NCI-H187 treated with DMSO at 0.1 percent for 48 hours (cell line): ENCODE measurements around the gene TANGO2.

Source experiments
- DNase-seq: peaks from one replicate; lab custom pipeline; 2025; lab: John Stamatoyannopoulos, UW

TANGO2 gene

DNA sequence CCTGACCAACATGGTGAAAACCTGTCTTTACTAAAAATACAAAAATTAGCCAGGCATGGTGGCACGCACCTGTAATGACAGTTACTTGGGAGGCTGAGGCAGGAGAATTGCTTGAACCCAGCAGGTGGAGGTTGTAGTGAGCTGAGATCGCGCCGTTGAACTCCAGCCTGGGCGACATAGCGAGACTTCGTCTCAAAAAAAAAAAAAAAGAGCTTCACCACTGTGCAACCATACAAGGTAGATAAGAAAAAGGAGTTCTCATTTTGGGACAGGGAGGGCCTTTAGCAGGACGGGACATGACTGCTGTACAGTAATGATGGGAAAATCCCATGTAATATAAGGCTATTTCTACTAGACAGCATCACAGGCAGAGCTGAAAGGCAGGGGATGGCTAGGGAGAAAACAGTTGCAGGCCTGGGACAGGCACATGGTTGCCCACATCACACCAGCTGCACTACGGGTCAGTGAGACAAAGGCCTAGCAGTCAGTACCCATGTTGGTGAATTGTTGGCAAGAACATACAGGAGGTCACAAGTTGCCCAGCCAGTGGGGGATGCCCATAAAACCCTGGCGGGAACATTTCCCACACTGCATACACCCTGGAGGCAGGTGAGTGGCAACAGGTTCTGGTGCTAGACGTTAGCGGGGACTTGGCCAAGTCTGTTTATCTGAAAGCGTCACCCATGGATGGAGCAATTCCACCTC lies 5.4 kb downstream of the TANGO2 start:
- no peak for DNase-seq

GRCh38 chr22:20026996-20027601 lies 6.2 kb downstream of the TANGO2 start:
- no peak for DNase-seq

DNA sequence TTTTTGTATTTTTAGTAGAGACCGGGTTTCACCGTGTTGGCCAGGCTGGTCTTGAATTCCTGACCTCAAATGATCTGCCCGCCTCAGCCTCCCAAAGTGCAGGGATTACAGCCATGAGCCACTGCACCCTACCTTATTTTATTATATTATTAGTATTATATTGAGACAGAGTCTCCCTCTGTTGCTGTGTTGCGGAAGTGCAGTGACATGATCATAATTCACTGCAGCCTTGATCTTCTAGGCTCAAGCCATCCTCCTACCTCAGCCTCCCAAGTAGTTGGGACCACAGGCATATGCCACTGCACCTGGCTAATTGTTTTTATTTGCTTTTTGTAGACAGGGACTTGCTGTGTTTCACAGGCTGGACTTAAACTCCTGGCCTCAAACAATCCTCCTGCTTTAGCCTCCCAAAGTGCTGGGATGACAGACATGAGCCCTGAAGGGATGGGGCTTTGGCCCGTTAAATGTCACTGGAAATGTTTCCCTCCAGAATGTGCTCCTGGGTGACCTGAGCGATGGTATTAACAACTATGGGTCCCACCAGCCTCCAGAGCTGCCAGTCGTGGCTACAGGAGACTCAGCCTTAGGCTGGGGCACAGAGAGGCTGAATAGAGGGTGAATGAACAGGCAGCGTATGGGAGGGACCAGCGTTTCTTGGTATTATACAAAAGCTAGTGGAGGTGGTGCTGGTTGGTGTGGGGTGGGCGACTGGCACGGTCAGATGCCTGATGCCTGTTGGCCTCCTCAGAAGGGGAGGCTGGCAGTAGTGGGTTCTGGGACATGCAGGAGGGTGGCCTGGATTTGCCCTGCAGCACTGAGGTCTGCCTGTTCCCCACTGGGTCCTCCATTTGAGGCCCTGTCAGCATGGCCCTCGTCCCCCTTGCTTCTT lies 7.3 kb downstream of the TANGO2 start:
- DNase-seq, result no peak

DNA sequence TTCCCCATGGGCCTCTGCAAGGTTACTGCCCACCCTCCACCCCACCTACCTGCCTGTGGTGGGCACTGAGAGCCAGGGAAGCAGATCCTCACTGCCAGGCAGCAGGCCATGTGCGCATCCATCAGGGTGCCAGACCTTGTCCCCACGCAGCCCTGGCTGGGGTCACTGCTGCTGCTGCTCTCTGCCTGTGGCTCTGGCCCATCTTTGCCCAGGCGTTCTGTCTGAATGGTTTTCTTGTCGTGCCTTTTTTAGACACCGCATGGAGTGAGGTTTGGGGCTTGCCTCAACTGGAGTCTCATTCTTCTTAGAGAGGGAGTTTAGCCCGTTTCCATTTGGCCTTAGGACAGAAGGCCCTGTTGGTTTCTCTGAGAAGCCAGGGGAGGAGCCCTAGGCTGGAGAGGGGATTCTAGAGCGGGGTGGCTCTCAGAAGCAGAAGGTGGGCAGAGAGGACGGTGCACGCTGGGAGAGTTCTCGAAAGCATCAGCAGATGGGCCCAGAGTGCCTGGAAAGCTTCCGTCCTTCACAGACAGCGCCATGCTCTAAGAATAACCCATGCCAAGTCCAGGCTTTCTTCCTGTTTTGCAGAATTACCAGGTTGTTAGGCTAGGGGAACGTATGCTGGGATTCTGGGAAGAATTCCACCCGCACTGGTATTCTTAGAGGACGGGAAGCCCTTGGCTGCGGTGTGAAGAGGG lies 8.1 kb downstream of the TANGO2 start:
- DNase-seq, result no peak

GRCh38 chr22:20029550-20030225 lies 8.8 kb downstream of the TANGO2 start:
- DNase-seq, result no peak

GRCh38 chr22:20031732-20032406 lies 11.0 kb downstream of the TANGO2 start:
- no peak for DNase-seq

DNA sequence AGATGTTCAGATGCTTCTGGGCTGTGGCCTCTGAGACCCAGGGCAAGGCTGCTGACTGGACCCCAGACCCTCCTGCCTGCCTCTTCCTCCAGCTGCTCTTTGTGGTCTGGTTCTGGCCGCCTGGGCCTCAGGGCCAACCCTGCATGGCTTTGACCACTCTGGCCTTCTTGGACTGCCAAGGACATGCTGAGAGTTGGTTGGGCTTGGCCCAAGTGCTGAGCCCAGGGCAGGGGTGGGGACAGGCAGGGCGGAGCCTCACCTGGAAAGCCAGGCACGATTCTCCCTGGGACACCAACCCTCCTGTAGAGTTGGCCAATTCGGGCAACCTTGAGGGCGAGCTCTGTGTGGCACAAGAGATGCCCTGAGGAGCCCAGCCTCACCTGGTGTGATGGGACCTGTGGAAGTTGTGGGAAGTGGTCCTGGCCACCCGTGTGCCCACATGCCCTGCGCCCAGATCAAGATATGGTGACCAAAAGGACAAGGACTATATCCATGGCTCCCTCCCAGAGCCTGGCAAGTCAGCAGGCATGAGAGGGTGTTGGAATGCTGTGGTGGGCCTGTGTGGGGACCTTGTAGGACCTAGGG lies 11.6 kb downstream of the TANGO2 start:
- DNase-seq, result no peak

DNA sequence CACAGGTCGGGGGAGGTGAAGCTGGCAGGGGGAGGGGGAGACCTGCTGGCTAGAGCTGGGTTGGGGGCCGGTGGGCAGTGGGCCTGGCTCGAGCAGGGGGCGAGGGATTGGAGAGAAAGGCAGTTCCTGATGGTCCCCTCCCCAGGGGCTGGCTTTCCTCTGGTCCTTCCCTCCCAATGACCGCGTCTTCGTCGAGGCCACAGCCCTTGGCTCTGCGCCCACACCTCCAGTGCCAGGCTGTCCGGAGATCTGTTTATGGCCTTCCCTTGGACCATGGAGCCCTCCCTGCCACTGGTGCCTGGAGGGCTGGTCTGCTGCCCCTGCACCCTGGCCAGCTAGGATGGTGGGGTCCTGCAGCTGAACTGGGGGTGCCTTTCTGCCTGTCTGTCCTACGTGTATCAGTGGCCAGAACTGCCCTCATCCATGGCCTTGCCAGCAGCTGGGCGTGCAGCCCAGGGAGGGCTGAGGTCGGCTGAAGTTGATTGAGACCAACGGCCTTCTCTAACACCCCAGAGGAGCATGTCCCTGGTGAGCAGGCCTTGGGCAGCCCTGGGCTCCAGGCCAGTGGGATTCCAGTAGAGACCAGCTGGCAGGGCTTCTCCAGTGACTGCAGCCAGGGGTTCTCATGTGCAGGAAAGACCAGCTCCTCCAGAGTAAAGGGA lies 12.3 kb downstream of the TANGO2 start:
- no peak for DNase-seq

DNA sequence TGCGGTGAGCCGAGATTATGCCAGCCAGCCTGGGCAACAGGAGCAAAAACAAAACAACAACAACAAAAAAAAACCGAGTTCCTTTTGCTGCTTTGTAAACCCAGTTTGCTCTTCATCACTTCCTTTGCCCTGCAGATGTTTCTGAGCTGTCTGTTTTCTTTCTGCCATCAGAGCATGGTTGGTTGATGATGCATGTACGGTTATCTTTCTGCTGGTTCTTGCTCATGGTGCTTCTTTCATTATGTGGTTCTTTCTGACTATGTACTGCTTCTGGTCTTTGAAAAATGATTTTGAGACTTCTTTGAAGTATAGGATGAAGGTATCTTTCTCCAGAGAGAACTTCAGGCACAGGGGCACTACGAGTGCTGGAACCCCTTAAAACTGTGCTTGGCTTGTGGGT lies 13.2 kb downstream of the TANGO2 start:
- no peak for DNase-seq

DNA sequence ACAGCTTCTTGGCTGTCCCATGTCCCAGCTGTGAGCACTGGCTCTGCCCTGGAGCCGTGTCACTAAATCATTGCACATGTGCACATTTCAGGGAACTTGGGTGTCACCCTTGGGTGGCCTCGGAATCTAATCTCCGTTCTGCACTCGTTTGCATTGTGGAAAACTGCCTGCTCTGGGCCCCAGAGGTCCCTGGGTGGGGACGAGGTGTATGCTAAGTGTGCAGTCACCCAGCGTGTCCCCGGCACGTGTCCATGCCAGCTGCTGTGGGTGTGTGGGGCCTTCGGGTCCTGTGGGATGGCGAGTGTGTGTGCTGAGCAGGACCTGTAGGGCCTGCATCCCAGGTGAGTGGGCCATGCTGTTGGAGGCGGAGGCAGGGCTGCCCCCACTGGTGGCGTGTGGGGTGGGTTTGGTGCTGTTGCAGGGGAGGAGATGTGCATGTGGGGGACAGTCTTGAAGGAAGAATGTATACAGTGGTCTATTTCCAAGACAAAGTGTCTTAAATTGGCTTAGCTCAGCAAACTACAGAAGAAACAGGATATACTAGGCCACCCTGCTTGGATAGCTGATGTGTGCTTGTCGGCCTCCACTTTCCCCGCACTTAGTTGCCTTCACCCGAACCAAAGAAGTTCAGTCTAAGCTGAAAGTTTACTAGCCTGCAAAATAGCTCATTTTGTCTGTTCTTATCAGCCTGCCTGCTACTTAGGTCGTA lies 14.6 kb downstream of the TANGO2 start:
- DNase-seq, result no peak

DNA sequence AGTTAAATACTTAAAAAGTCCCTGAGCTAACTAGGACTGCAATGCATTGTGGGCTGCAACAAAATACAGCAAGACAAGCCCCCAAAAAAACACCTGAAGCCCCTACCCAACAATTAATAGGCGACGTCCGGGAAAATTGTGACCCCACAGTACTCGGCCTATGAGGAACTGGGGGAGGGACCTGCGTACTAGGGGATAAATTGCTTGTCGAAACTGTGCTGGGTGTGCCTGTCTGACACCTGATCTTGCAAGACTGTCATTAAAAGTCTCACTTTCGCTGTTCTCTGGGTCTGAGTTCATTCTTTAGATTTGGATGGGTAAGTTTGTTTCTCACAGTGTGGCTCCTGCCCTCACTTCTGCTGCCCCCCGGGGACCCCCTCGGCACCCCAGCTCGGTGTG lies 15.2 kb downstream of the TANGO2 start:
- no peak for DNase-seq

DNA sequence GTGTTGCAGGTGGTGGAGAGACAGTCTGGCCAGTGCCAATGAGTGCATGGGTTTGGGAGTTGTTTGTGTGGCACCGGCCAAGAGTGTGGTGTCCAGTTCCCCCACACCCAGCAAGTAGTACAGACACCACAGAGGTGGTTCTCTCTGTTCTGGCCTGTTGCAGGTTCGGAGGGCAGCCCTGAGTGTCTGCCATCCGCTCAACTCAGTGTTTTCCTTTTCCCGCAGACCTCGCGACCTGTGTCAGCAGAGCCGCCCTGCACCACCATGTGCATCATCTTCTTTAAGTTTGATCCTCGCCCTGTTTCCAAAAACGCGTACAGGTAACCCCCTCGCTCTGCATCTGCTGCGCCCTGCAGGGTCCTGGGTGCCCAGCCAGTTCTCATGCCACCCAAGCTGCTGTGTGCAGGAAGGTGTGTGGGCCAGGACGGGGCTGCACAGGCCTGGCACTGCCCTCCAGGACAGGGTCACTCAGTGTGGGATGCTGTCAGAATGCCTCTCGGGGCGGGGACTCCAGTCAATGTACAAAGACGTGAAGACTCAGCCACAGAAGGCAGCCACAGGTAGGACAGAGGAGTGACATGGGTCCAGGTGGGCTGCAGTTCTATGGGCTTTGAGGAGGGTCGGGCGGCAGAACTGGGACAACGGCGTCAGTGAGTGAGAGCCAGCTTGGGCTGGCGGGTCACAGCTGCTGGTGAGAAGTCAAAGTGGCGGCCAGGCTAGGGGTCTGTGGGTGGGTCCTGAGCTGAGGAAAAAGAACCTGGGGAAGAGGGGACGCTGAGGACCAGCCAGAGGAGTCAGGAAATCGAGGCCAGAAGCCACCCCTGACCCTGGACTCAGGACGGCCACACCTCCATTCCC lies 15.9 kb downstream of the TANGO2 start:
- DNase-seq, result no peak

DNA sequence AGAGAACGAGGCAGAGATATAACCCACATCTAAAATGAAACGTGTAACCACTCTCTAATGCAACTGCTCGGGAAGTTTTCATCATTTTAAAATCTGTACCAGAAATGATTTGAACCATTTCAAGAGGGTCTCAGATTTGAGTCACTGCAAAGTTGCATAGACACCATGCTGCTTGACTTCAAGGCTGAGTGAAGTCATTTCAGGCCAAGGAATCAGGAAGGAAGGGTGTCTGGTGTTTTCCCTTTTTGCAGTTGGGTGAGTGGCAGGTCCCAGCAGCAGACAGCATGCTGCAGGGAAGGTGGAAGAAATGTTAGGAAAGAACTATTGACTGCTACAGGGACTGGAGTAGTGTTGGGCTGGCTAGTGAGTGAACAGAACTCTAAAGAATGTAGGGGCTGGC lies 16.5 kb downstream of the TANGO2 start:
- DNase-seq, result no peak

DNA sequence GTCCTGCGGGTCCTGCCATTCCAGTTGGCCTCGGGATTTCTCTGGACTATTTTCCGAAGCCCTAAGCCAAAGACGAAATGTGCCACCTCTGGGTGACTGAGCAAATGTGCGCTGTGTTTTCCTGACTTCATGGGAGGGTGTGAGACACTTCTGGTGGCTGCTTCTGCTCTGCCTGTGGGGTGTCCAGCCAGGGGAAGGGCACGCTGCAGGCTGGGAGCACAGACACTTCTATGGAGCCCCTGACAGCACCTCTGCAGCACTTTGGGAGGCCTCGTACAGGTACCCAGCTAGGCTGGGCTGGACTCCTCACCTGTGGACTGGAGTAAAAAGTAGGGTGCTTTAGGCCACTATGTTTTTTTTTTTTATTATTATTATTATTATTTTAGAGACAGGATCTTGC lies 17.7 kb downstream of the TANGO2 start:
- DNase-seq, result no peak

- no peak for DNase-seq
These were observed 18.9 kb downstream of the TANGO2 start for GRCh38 chr22:20039683-20040325.

- DNase-seq, result no peak
These were observed 19.7 kb downstream of the TANGO2 start for GRCh38 chr22:20040327-20041200.
